ENCODE data around the gene ARHGAP11A.

The ARHGAP11A gene

DNA sequence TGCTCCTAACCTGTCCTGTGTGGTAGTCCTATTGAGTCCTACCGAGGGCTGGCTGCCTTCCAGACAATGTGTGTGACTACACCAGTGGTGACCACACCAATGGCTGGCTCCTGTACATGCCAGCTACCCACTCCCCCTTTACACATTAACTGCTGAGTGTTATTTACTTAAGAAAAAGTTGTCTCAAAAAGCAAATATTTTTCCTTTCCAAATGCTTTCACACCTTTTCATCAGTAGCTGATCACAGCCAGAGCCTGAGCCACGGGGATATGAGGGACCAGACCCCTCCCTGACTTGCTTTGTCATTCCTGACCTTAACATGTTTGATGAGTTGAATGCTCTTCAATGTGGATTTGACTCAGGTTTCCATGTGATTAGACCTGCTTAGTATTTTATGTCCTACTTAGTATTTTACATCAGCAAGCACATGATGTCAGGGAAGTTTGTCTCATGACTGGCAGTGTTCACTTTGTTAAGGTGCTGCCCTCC is 72.9 kb downstream of the ARHGAP11A start:
- no peak for DNase-seq

All from hematopoietic multipotent progenitor cell treated with erythropoietin and hydrocortisone succinate and interleukin-3 and kit ligand, for 6 days (in vitro differentiated cells).